Skeletal muscle satellite cell (primary cell): ENCODE results near the gene ENPP4.
"Not testable (repeated sequence)": the region's sequence is repeated elsewhere in the genome, so short reads cannot be mapped to it uniquely, and the experiment has no call there.

Experiments used
- H3K27me3 ChIP-seq: 2 replicates; pipeline ENCODE4 v1.7.0; 2013; ENCODE audit warnings: low read length; ENCODE audit not compliant: control insufficient read depth, insufficient read depth
- H3K36me3 ChIP-seq: 2 replicates; pipeline ENCODE4 v1.7.0; 2013; ENCODE audit warnings: mild to moderate bottlenecking, control low read depth, low read length; ENCODE audit not compliant: insufficient read depth
- H3K4me1 ChIP-seq: 2 replicates; pipeline ENCODE4 v1.7.0; 2013; ENCODE audit warnings: low read length; ENCODE audit not compliant: control insufficient read depth, insufficient read depth
- H3K4me2 ChIP-seq: 2 replicates; pipeline ENCODE4 v1.7.0; 2013; ENCODE audit warnings: mild to moderate bottlenecking, low read length
- H3K4me3 ChIP-seq: 2 replicates; pipeline ENCODE4 v1.7.0; 2013; ENCODE audit warnings: low read length
- H3K9ac ChIP-seq: 2 replicates; pipeline ENCODE4 v1.7.0; 2013; ENCODE audit warnings: mild to moderate bottlenecking, low read depth, low read length, moderate library complexity
- H3K9me3 ChIP-seq: replicated peaks from 2 replicates; pipeline ENCODE4 v1.7.0; 2013; ENCODE audit warnings: mild to moderate bottlenecking, control low read depth, low read length

The ENPP4 gene

DNA sequence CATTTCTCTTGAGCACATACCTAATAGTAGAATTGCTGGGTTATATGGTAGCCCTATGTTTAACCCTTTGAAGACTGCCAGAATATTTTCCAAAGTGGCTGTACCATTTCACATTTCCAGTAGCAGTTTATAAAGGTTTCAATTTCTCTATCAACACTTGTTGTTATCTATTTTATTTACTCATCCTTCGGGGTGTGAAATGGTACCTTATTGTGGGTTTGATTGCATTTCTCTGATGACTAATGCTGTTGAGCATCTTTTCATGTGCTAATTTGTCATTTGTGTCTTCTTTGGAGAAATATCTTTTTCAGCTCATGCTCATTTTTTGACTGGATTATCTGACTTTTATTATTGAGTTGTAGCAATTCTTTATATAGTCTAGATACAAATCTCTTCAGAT, 5.4 kb downstream of the ENPP4 start:
- Histone ChIP-seq H3K4me2 (no peak overlapping the region), H3K9ac (no peak overlapping the region), H3K4me1 (no peaks in the 10 kb centered on the region), H3K27me3 (peaks cover 6% of the 10 kb centered on the region), H3K36me3 (no peaks in the 10 kb centered on the region), H3K9me3 (no peaks in the 10 kb centered on the region), H3K4me3 (no peak overlapping the region)

DNA sequence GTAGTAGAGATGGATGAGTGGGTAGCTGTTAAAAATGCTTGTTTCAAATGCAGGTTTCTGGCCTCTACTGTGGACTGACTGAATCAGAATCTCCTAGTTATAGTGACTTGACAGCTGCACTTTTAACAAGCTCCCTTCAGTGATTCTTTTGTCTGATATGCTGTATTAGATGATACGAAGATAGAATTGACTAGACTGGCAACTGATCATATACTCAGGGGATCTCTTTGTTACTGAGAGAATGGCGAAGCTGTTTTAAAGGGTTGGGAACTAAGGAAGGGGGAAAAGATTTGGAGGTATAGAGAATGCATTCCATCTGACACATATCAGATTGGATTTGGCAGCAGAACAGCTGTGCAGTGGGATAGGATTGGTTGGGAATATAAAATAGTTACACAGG, 7.0 kb downstream of the ENPP4 start:
- no peak overlapping the region for H3K4me2 ChIP-seq
- H3K9ac ChIP-seq = no peak overlapping the region
- no peaks in the 10 kb centered on the region for H3K4me1 ChIP-seq
- H3K4me3 ChIP-seq = no peak overlapping the region
- H3K27me3 ChIP-seq = peaks cover 6% of the 10 kb centered on the region
- no peaks in the 10 kb centered on the region for H3K36me3 ChIP-seq
- H3K9me3 ChIP-seq = no peaks in the 10 kb centered on the region

DNA sequence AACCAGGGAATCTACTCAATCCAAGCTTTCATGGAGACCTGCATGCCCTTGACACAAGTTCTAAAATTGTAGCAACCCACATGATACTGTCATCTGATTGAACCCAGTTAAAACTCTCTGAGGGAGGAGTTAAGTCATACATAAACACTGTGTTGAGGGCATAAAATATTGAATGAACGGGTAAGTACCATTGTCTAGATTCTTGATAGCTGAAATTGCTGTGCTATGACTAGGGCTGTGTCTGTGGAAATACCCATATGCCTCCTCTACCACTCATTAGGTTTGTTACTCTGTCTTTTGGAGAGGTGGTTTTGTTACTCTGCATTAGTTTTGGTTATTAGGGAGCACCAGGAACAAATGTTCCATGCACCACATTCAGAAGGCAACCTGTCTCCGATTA, 7.6 kb downstream of the ENPP4 start:
- Histone ChIP-seq H3K9ac (no peak overlapping the region), H3K4me1 (no peaks in the 10 kb centered on the region), H3K36me3 (no peaks in the 10 kb centered on the region), H3K9me3 (no peaks in the 10 kb centered on the region), H3K4me2 (no peak overlapping the region), H3K27me3 (peaks cover 6% of the 10 kb centered on the region), H3K4me3 (no peak overlapping the region)

DNA sequence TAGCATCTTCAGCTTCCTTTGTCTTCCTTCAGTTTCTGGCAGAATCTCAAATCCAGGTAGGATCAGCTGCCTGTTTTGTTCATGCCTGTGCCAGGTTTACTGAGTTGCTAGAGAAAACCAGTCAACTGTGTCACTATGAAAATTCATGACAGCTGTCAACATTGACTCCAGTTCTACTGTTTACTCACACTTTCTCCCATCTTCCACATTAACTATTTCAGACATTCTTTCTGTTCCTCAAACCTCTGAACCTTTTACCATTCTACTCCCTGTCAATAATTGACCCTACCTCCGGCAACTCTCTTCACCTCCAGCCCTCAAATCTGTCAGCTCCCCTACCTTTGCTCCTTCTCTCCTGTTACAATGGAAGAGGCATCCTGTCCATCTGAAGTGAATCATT, 8.5 kb downstream of the ENPP4 start:
- Histone ChIP-seq H3K9me3 (no peaks in the 10 kb centered on the region), H3K4me2 (no peak overlapping the region), H3K36me3 (no peaks in the 10 kb centered on the region), H3K9ac (no peak overlapping the region), H3K27me3 (peaks cover 6% of the 10 kb centered on the region), H3K4me1 (no peaks in the 10 kb centered on the region), H3K4me3 (no peak overlapping the region)

DNA sequence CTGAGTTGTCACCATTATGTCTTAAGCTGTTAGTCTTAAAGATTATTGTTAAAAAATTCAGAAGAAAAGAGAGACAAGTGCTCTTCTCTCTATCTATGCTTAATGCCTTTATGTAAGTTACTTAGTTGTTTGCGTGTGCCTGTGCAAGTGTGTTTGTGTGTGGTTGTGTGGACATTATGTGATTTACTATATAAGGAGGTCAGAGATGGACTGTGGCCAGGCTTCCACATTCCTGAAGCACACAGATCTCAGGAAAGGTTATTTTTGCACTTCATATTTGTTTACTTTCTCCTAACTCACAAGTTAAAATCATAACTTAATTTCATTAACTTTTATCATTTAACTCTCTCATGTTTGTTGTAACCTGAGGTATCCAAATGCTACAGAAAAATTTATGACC, 14.5 kb downstream of the ENPP4 start:
- Histone ChIP-seq H3K9ac (no peak overlapping the region), H3K4me3 (no peak overlapping the region), H3K27me3 (no peaks in the 10 kb centered on the region), H3K4me1 (no peaks in the 10 kb centered on the region), H3K36me3 (no peaks in the 10 kb centered on the region), H3K9me3 (no peaks in the 10 kb centered on the region), H3K4me2 (no peak overlapping the region)

DNA sequence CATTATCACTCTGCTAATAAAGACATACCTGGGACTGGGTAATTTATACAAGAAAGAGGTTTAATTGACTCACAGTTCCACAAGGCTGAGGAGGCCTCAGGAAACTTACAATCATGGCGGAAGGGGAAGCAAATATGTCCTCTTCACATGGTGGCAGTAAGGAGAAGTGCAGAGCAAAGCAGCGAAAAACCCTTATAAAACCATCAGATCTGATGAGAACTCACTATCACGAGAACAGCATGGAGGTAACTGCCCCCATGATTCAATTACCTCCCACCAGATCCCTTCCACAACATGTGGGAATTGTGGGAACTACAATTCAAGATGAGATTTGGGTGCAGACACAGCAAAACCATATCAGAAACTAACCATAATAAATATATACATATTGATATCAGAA, 19.3 kb downstream of the ENPP4 start:
- not testable (repeated sequence) for H3K9ac ChIP-seq, H3K27me3 ChIP-seq, H3K4me2 ChIP-seq, H3K4me3 ChIP-seq, H3K9me3 ChIP-seq, H3K4me1 ChIP-seq, H3K36me3 ChIP-seq

DNA sequence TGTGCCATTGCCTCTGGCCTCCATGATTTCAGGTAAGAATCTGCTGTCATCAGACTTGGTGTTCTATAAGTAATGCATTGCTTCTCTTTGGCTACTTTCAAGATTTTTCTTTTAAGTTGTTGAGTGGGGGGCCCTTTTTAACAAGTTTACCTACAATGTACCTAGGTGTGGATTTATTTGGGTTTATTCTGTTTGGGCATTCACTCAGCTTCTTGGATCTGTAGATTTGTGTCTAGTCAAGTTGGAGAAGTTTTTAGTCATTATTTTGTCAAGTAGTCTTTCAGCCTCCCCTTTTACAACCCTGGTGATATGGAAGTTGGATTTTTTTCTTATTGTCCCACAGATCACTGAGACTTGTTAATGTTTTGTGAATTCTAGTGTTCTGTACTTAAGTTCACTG, 26.9 kb downstream of the ENPP4 start:
- Histone ChIP-seq H3K9me3 (no peaks in the 10 kb centered on the region), H3K9ac (no peak overlapping the region), H3K27me3 (peaks cover 5% of the 10 kb centered on the region), H3K4me3 (no peak overlapping the region), H3K4me2 (no peak overlapping the region), H3K4me1 (no peaks in the 10 kb centered on the region), H3K36me3 (no peaks in the 10 kb centered on the region)

DNA sequence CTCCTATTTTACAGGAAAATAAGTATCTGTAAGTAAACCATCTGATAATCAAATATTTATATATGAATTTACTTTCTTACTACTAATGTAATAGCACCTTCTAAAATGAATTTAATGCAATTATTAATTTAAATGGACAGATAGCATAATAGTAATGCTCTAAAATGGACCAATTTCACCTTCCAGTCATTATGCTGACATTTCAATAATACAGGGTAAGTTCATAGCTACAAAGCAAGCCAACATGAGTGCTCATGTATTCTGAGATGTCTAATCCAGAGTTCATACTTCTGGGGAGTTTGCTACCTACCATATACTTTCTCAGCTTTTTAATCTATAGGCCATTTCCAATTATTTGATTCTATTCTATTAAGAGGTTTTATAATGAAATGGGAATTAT, 29.4 kb downstream of the ENPP4 start:
- H3K9ac ChIP-seq = no peak overlapping the region
- H3K27me3 ChIP-seq = peaks cover 5% of the 10 kb centered on the region
- H3K9me3 ChIP-seq = no peaks in the 10 kb centered on the region
- H3K4me3 ChIP-seq = no peak overlapping the region
- H3K4me2 ChIP-seq = no peak overlapping the region
- H3K4me1 ChIP-seq = no peaks in the 10 kb centered on the region
- H3K36me3 ChIP-seq = no peaks in the 10 kb centered on the region

DNA sequence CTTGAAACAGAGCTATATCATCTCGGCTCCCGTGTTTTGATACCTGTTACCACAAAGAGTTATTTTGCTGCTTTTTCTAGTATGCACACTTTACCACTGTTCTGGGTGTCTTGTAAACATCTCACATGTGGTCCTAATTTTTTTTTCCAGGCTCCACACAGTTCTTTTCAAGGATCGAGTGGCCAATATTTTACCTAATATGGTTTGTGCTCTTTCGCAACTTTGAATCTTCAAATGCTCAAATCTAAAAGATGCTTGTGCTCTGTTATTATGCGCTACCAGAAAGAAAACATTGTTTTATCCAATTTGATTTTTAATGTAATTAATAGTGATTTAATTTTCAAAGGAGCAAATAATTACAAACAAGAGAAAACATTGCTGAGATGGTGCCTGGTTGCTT, 30.3 kb downstream of the ENPP4 start:
- H3K27me3 ChIP-seq = peaks cover 5% of the 10 kb centered on the region
- H3K4me3 ChIP-seq = no peak overlapping the region
- no peak overlapping the region for H3K9ac ChIP-seq
- H3K9me3 ChIP-seq = no peaks in the 10 kb centered on the region
- no peak overlapping the region for H3K4me2 ChIP-seq
- no peaks in the 10 kb centered on the region for H3K4me1 ChIP-seq
- H3K36me3 ChIP-seq = no peaks in the 10 kb centered on the region

DNA sequence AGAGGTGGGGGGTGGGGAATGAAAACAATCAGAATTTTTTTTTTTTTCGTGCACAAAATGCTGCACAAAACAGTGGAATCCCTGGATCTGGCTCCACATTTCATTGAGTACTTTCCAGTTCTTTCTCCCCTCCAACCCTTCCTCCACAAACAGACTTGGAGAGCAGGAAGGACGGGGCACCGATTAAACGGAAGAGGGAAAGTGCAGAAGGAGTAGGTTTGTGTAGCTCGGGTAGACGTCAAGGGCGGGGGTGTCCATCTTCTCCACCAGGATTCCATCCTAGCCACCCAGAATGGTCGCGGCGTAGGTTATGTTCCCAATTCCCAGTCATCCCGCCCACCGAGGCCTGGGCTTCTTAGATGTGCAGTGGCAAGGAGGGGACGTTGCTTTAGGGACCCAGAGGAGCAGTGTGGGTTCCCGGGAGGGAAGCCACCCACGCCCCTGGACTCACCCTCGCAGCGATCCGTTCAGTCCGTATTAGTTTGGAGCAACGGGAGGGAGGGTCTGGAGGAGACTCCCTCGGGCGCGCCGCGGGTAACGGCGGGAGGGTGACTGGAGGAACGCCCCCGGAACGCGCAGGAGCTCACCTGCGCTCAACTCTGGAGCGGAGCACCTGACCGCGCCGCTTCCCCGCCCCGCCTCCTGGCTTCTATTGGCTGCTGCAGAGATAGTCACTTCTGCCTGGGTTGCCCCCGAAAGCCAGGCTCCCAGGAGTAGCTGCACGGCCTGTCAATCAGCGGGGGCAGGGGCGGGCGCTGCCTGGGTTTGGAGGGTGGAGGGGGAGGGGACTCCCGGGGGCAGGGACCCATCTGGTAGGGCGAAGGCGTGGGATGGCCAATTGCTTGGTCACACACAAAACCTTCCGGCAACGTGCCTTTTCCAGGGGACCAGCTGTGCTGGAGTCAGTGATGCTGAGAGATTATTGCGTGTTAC, 40.8 kb downstream of the ENPP4 start, which contains the start of gene ENPP5:
Gene ENPP5, minus strand, starts transcription at position 624 of the 933 bp plus-strand sequence. CDS start 2,718 bp downstream, outside the sequence.
- Histone ChIP-seq H3K4me3 (peak within 1 kb of the TSS; percentile 77), H3K36me3 (no peaks in the 10 kb centered on the region), H3K4me1 (peaks cover 11% of the 10 kb centered on the region), H3K4me2 (peak within 1 kb of the TSS; percentile 81), H3K9ac (peak within 1 kb of the TSS; percentile 28), H3K9me3 (no peaks in the 10 kb centered on the region), H3K27me3 (peaks cover 28% of the 10 kb centered on the region)

DNA sequence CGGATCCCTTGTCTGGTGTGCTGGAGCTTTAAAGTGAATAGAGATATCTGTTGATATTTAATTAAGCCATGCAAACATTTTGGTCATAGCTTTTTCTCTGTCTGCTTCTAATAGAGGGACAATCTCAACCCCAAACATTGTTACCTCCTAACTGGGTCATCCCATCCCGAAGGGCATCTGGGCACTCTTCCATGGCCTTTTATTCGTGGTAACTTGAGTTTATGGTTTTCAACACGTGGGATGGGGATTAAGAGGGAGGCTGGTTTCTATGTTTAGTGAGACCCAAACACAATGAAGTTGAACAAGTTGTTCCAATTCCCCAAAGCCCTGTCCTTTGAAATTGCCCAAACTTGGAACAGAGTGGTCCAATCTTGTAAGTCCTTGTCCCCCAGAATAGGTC, 42.4 kb downstream of the ENPP4 start:
- no peaks in the 10 kb centered on the region for H3K9me3 ChIP-seq
- peaks cover 11% of the 10 kb centered on the region for H3K4me1 ChIP-seq
- no peak overlapping the region for H3K4me2 ChIP-seq
- H3K9ac ChIP-seq = no peak overlapping the region
- H3K36me3 ChIP-seq = no peaks in the 10 kb centered on the region
- no peak overlapping the region for H3K4me3 ChIP-seq
- peaks cover 29% of the 10 kb centered on the region for H3K27me3 ChIP-seq

DNA sequence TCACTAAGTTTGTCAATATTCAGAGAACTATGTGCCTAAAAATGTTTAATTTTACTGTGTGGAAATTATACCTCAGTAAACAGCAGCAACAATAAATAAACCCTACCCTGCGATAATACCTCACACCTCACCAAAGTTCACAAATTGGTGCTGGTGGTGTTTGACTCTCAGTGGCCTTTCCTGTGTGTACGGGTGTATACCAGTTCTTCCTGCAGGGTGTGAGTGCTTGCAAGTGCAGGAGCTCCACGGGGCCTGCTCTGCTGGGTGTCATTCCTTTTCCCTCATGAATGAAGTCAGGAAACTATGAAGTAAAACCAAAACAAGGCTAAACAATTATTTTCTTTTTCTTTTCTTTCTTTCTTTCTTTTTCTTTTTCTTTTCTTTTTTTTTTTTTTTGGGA, 45.1 kb downstream of the ENPP4 start:
- Histone ChIP-seq H3K36me3 (no peaks in the 10 kb centered on the region), H3K27me3 (peaks cover 49% of the 10 kb centered on the region)

More for the DNA sequence above, 45.1 kb downstream of the ENPP4 start:
- Histone ChIP-seq H3K4me1 (peaks cover 9% of the 10 kb centered on the region), H3K9me3 (no peaks in the 10 kb centered on the region), H3K4me2 (no peak overlapping the region), H3K9ac (no peak overlapping the region), H3K4me3 (no peak overlapping the region)
